ENCODE measurements around the gene SMIM13.

Gene SMIM13

DNA sequence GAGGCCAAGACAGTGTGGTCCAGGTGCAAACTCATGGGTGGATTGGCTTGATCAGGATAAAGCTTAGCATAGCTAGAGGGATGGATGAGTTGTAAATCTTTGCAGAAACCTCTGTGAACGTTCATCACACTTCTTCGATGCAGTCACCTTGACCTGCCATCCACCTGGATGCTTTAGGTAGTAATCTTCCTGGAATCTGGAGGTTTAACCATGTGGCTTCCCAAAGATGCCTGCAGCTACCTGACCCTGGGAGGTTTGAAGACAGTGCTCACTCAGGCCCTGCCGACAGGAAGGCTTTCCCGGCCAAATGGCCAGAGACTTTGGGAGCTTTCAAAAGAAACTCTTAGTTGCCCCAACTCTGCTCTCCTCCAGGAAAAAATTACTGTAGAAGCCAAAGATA, 73.3 kb downstream of the SMIM13 start:
- H3K4me2 ChIP-seq (ENCODE audit: low read length): no peak overlapping the region
- H4K20me1 ChIP-seq (ENCODE audit: insufficient read depth, low read length): no peaks in the 10 kb centered on the region
- H3K79me2 ChIP-seq (ENCODE audit: low read length): no peaks in the 10 kb centered on the region
- no peak overlapping the region for H3K9ac ChIP-seq (ENCODE audit: low read length)
- H3K4me1 ChIP-seq (ENCODE audit: low read length): peaks cover 16% of the 10 kb centered on the region
- no peaks in the 10 kb centered on the region for H3K36me3 ChIP-seq (replicated peaks; ENCODE audit: low read depth, low read length)
- TF ChIP-seq, protein P1, sequence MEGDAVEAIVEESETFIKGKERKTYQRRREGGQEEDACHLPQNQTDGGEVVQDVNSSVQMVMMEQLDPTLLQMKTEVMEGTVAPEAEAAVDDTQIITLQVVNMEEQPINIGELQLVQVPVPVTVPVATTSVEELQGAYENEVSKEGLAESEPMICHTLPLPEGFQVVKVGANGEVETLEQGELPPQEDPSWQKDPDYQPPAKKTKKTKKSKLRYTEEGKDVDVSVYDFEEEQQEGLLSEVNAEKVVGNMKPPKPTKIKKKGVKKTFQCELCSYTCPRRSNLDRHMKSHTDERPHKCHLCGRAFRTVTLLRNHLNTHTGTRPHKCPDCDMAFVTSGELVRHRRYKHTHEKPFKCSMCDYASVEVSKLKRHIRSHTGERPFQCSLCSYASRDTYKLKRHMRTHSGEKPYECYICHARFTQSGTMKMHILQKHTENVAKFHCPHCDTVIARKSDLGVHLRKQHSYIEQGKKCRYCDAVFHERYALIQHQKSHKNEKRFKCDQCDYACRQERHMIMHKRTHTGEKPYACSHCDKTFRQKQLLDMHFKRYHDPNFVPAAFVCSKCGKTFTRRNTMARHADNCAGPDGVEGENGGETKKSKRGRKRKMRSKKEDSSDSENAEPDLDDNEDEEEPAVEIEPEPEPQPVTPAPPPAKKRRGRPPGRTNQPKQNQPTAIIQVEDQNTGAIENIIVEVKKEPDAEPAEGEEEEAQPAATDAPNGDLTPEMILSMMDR (IDR thresholded peaks at IDR 0.05; ENCODE audit: low read depth, low read length): no peak
- TF ChIP-seq EZH2phosphoT487 (IDR thresholded peaks at IDR 0.05; ENCODE audit: low read depth): no peak
- H3K27ac ChIP-seq (ENCODE audit: low read length): no peak overlapping the region
- no peaks in the 10 kb centered on the region for H3K9me3 ChIP-seq (ENCODE audit: insufficient read depth, low read length)
- H3K27me3 ChIP-seq (ENCODE audit: low read depth, low read length): no peaks in the 10 kb centered on the region
- H3K4me3 ChIP-seq (ENCODE audit: low read length): no peak overlapping the region
- no peak overlapping the region for H2AFZ ChIP-seq (ENCODE audit: low read depth, low read length)

DNA sequence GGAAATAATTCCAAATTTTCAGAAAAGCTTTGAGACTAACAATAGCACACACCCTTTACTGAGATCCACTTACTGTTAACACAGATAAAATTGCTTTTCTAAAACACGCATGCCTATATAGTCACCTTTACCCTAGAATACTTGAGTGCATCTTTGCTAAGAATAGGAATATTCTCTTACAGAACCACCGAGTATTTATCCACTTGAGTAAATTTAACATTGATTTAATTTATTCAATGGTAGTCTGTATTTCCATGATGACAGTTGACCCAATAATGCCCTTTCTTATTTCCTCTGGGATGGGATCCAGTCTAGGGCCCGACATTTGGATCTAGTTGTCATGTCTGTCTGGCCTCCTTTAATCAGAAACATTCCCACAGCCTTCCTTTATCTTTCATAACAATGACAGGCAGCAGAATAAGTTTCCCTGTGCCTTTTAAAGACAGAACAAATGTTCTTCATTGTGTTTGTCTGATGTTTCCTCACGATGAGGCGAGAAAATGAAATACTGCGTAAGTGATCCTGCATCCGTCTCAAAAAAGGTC, 74.5 kb downstream of the SMIM13 start:
- no peaks in the 10 kb centered on the region for H3K79me2 ChIP-seq (ENCODE audit: low read length)
- H3K9ac ChIP-seq (ENCODE audit: low read length): no peak overlapping the region
- H3K4me2 ChIP-seq (ENCODE audit: low read length): no peak overlapping the region
- TF ChIP-seq EZH2phosphoT487 (IDR thresholded peaks at IDR 0.05; ENCODE audit: low read depth): no peak
- TF ChIP-seq, protein P1 (IDR thresholded peaks at IDR 0.05; ENCODE audit: low read depth, low read length): no peak
- no peaks in the 10 kb centered on the region for H3K36me3 ChIP-seq (replicated peaks; ENCODE audit: low read depth, low read length)
- no peaks in the 10 kb centered on the region for H4K20me1 ChIP-seq (ENCODE audit: insufficient read depth, low read length)
- no peaks in the 10 kb centered on the region for H3K9me3 ChIP-seq (ENCODE audit: insufficient read depth, low read length)
- H3K27ac ChIP-seq (ENCODE audit: low read length): no peak overlapping the region
- peaks cover 23% of the 10 kb centered on the region for H3K4me1 ChIP-seq (ENCODE audit: low read length)
- no peak overlapping the region for H3K4me3 ChIP-seq (ENCODE audit: low read length)
- no peaks in the 10 kb centered on the region for H3K27me3 ChIP-seq (ENCODE audit: low read depth, low read length)
- no peak overlapping the region for H2AFZ ChIP-seq (ENCODE audit: low read depth, low read length)

DNA sequence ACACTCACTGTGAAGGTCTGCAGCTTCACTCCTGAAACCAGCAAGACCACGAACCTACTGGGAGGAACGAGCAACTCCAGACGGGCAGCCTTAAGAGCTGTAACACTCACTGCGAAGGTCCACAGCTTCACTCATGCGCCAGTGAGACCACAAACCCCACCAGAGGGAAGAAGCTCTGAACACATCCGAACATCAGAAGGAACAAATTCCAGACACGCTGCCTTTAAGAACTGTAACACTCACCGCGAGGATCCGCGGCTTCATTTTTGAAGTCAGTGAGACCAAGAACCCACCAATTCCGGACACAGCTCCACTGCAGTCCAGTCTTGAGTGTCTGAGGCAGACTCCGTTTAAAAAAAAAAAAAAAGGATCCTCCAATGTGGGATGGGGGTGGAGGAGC, 78.3 kb downstream of the SMIM13 start:
- Histone ChIP-seq H3K27me3 (ENCODE audit: low read depth, low read length) (no peaks in the 10 kb centered on the region), H3K4me3 (ENCODE audit: low read length) (no peak overlapping the region; the same call in 1 of the 2 replicates), H3K4me1 (ENCODE audit: low read length) (peaks cover 7% of the 10 kb centered on the region; the same call in 1 of the 2 replicates), H3K27ac (ENCODE audit: low read length) (no peak overlapping the region), H3K9ac (ENCODE audit: low read length) (no peak overlapping the region), H3K36me3 (replicated peaks; ENCODE audit: low read depth, low read length) (no peaks in the 10 kb centered on the region), H3K9me3 (ENCODE audit: insufficient read depth, low read length) (no peaks in the 10 kb centered on the region), H2AFZ (ENCODE audit: low read depth, low read length) (no peak overlapping the region), H4K20me1 (ENCODE audit: insufficient read depth, low read length) (no peaks in the 10 kb centered on the region), H3K79me2 (ENCODE audit: low read length) (no peaks in the 10 kb centered on the region), H3K4me2 (ENCODE audit: low read length) (peak overlapping the region; percentile 52; the same call in 1 of the 2 replicates)
- TF ChIP-seq EZH2phosphoT487 (IDR thresholded peaks at IDR 0.05; ENCODE audit: low read depth): no peak
- TF ChIP-seq, protein P1 (IDR thresholded peaks at IDR 0.05; ENCODE audit: low read depth, low read length): no peak

DNA sequence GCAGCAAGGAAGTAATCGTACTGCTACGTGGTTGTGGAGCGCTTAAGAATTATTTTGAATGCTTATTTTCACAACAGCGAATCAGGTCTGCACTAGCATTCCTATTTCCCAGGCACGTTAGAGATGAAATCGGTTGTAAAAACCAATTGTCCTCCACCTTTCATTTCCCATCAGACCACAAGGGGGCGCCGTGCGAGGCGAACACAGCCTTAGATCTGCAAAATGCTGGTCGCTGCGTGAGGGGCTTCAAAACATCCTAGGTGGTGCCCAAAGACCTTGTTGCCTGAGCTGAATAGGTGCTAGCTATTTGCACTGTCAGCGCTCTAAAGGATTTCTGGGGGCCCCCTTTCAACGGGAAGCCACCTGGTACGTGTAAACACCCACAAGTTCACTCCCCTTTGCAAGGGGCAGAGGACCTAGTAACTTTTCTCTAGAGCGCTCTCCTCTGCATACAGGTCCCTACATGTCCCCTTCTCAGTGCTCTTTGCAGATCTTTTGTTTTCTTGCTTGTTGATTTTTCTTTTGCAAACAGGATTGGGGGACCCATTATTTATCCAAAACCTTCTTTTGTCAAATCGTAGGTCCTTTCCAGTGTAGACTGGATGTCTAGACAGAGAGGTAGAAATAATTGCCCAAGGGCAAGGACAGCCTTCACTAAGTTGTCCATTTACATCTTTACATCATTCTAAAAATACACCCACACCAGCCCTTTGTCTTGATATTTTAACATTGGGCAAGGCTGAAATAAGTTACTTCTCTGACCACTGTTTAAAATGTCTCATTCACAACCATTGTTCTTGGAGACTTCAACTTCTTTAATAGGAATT, 79.1 kb downstream of the SMIM13 start:
- no peak overlapping the region for H3K27ac ChIP-seq (ENCODE audit: low read length)
- H2AFZ ChIP-seq (ENCODE audit: low read depth, low read length): peak overlapping the region; percentile 51; the same call in 1 of the 2 replicates
- no peak for TF ChIP-seq EZH2phosphoT487 (IDR thresholded peaks at IDR 0.05; ENCODE audit: low read depth)
- TF ChIP-seq, protein P1 (IDR thresholded peaks at IDR 0.05; ENCODE audit: low read depth, low read length): peak; percentile 72
- H3K9ac ChIP-seq (ENCODE audit: low read length): no peak overlapping the region; the same call in 1 of the 2 replicates
- no peaks in the 10 kb centered on the region for H3K27me3 ChIP-seq (ENCODE audit: low read depth, low read length)
- H3K79me2 ChIP-seq (ENCODE audit: low read length): no peaks in the 10 kb centered on the region
- H3K9me3 ChIP-seq (ENCODE audit: insufficient read depth, low read length): no peaks in the 10 kb centered on the region
- H3K4me2 ChIP-seq (ENCODE audit: low read length): peak overlapping the region; percentile 52
- H3K36me3 ChIP-seq (replicated peaks; ENCODE audit: low read depth, low read length): no peaks in the 10 kb centered on the region
- H4K20me1 ChIP-seq (ENCODE audit: insufficient read depth, low read length): no peaks in the 10 kb centered on the region
- peak overlapping the region; percentile 35 for H3K4me3 ChIP-seq (ENCODE audit: low read length)
- H3K4me1 ChIP-seq (ENCODE audit: low read length): peaks cover 7% of the 10 kb centered on the region; the same call in 1 of the 2 replicates
